ENCODE data around the gene PSD2. TPM values are rescaled to one million over a fixed set of nuclear protein-coding genes. Genes with fewer than 3 reads are reported as not detected.

Gene PSD2
- total RNA-seq, 1 donor from 2014 or later = 0.25 TPM

DNA sequence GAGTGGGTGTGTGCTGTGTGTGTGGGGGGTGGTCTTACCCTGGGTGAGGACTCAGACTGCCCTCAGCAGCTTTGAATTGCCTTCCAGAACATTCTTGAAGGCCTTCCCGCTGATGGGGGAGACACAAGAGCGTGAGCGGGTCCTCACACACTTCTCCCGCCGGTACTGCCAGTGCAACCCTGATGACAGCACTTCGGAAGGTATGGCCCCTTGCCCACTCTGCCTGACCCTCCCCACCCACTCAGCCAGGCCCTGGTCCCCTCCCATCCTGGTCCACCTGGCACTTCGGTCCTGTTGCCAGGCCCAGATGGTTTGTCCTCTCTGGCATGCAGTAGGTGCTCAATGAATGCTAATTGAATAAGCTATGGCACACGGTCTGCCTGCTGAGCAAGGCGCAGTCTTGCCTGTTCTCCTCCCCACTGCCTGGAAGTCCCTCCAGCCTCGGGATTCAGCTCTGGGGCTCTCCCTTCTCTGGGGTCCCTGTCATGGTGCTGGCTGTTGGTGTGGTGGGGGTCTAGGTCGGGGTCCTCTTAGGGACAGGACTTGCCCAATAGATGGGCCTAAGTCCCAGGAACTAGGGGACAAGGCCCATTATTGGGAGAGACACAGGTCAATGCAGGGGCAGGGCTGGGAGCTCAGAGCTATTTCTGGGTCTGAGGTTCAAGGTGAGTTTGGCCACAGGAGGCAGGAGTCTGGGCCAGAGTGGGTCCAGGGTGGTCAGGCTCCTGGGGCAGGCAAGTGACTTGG lies 26.4 kb downstream of the PSD2 start:
- Mint-ChIP-seq H3K27ac (ENCODE audit: unreplicated experiment) (no peak overlapping the region), H3K36me3 (ENCODE audit: low read depth, unreplicated experiment) (peaks cover 5% of the 10 kb centered on the region), H3K9me3 (ENCODE audit: unreplicated experiment) (peaks cover 42% of the 10 kb centered on the region), H3K4me3 (ENCODE audit: unreplicated experiment) (no peak overlapping the region), H3K27me3 (ENCODE audit: low read depth, unreplicated experiment) (peaks cover 73% of the 10 kb centered on the region), H3K4me1 (ENCODE audit: low read depth, unreplicated experiment) (no peaks in the 10 kb centered on the region)
- H3K27ac ChIP-seq (ENCODE audit: low read depth, low read length) = no peak overlapping the region
- no peaks in the 10 kb centered on the region for H3K9me3 ChIP-seq (ENCODE audit: insufficient read depth, low read depth, low read length)
- H2AFZ ChIP-seq (ENCODE audit: low read depth, low read length) = no peak overlapping the region
- H4K20me1 ChIP-seq (ENCODE audit: insufficient read depth, low read length) = no peaks in the 10 kb centered on the region
- TF ChIP-seq EZH2 (IDR thresholded peaks at IDR 0.05; ENCODE audit: insufficient read depth, low read length) = no peak
- TF ChIP-seq CTCF (IDR thresholded peaks at IDR 0.05; ENCODE audit: insufficient read depth, low read depth, low read length) = no peak
- no peaks in the 10 kb centered on the region for H3K36me3 ChIP-seq (ENCODE audit: insufficient read depth, low read length)
- no peak overlapping the region for H3K9ac ChIP-seq (ENCODE audit: low read length)
- H3K4me2 ChIP-seq (ENCODE audit: low read length) = no peak overlapping the region
- FAIRE-seq (no peak), DNase-seq (ENCODE audit: low read depth) (no peak)
- peaks cover 11% of the 10 kb centered on the region for H3K27me3 ChIP-seq (ENCODE audit: insufficient read depth, low read length)
- no peaks in the 10 kb centered on the region for H3K79me2 ChIP-seq (ENCODE audit: insufficient read depth, low read length)
- H3K4me3 ChIP-seq (ENCODE audit: insufficient read depth, low read depth, low read length) = no peak overlapping the region
- no peaks in the 10 kb centered on the region for H3K4me1 ChIP-seq (ENCODE audit: insufficient read depth, low read length)

- H3K9me3 Mint-ChIP-seq (ENCODE audit: unreplicated experiment) = peaks cover 44% of the 10 kb centered on the region
- Histone ChIP-seq H3K9me3 (ENCODE audit: insufficient read depth, low read depth, low read length) (no peaks in the 10 kb centered on the region), H3K27me3 (ENCODE audit: insufficient read depth, low read length) (peaks cover 10% of the 10 kb centered on the region), H3K4me2 (ENCODE audit: low read length) (no peak overlapping the region), H4K20me1 (ENCODE audit: insufficient read depth, low read length) (no peaks in the 10 kb centered on the region), H3K4me3 (ENCODE audit: insufficient read depth, low read depth, low read length) (no peak overlapping the region), H3K79me2 (ENCODE audit: insufficient read depth, low read length) (no peaks in the 10 kb centered on the region), H3K27ac (ENCODE audit: low read depth, low read length) (no peak overlapping the region), H3K4me1 (ENCODE audit: insufficient read depth, low read length) (no peaks in the 10 kb centered on the region), H3K9ac (ENCODE audit: low read length) (no peak overlapping the region), H2AFZ (ENCODE audit: low read depth, low read length) (no peak overlapping the region), H3K36me3 (ENCODE audit: insufficient read depth, low read length) (no peaks in the 10 kb centered on the region)
- TF ChIP-seq CTCF (IDR thresholded peaks at IDR 0.05; ENCODE audit: insufficient read depth, low read depth, low read length) (no peak), EZH2 (IDR thresholded peaks at IDR 0.05; ENCODE audit: insufficient read depth, low read length) (no peak)
- DNase-seq (ENCODE audit: low read depth) = no peak
- no peak overlapping the region for H3K4me3 Mint-ChIP-seq (ENCODE audit: unreplicated experiment)
- H3K27me3 Mint-ChIP-seq (ENCODE audit: low read depth, unreplicated experiment) = peaks cover 74% of the 10 kb centered on the region
- no peak for FAIRE-seq
- peaks cover 5% of the 10 kb centered on the region for H3K36me3 Mint-ChIP-seq (ENCODE audit: low read depth, unreplicated experiment)
- no peaks in the 10 kb centered on the region for H3K4me1 Mint-ChIP-seq (ENCODE audit: low read depth, unreplicated experiment)
- no peak overlapping the region for H3K27ac Mint-ChIP-seq (ENCODE audit: unreplicated experiment)
Observed at GRCh38 chr5:139822553-139823425, 27.2 kb downstream of the PSD2 start.

All from astrocyte (in vitro differentiated cells and primary cell).